ENCODE measurements around the gene AFF3. TPM values are rescaled to one million over a fixed set of nuclear protein-coding genes. Genes with fewer than 3 reads are reported as not detected.

The AFF3 gene
- total RNA-seq = 10 to 100 TPM in 2 of 10 donors, 1 to 10 TPM in 8; 4.0 to 16.9 (median 7.3) TPM
- polyA plus RNA-seq = 1 to 10 TPM in 1 of 2 donors, under 1 TPM in 1; 0.39 to 1.6 TPM
- long read RNA-seq, donor 1, partial matches to known transcripts = 0 of 2 reads
- long read RNA-seq, donor 1, other reads (novel, unspliced or antisense) = 2 of 2 reads
- long read RNA-seq, donor 2, partial matches to known transcripts = 1 of 5 reads
- long read RNA-seq, donor 2, other reads (novel, unspliced or antisense) = 4 of 5 reads
- long read RNA-seq, donor 3, partial matches to known transcripts = 0 of 2 reads
- long read RNA-seq, donor 3, other reads (novel, unspliced or antisense) = 2 of 2 reads

GRCh38 chr2:100142393-100142792, at the start of gene AFF3:
Gene AFF3 (minus strand): TSS chr2:100142590. CDS start chr2:100104454, 38,136 bp downstream.
- DNase-seq = peak in 1 of 2 donors; percentile 11

GRCh38 chr2:100189387-100189786, 47.0 kb upstream of the AFF3 start:
- TF ChIP-seq CTCF (IDR thresholded peaks at IDR 0.05) = no peak
- ATAC-seq (peak in 6 of 8 donors; percentile 38 to 59 (median 46)), DNase-seq (no peak)
- no peak overlapping the region for H3K27ac ChIP-seq
- no peak overlapping the region for H3K4me3 ChIP-seq
- intact Hi-C loops (cut with DNase I) = no loop called here
- H3K36me3 ChIP-seq = no peaks in the 10 kb centered on the region
- H3K27me3 ChIP-seq = no peaks in the 10 kb centered on the region
- H3K4me1 ChIP-seq = peaks cover 4 to 26% (median 15%) of the 10 kb centered on the region in 9 donors
- WGBS, 2 donors = 49 to 55% methylated on average over 6 of the region's 6 CpGs
- H3K9me3 ChIP-seq = no peaks in the 10 kb centered on the region

More at GRCh38 chr2:100142393-100142792, at the start of gene AFF3:
- no peaks in the 10 kb centered on the region for H3K27me3 ChIP-seq
- intact Hi-C loops (cut with DNase I) = no loop called here
- no peaks in the 10 kb centered on the region for H3K4me1 ChIP-seq
- TF ChIP-seq CTCF (IDR thresholded peaks at IDR 0.05) = no peak
- peak in 3 of 8 donors; percentile 28 to 46 (median 39) for ATAC-seq
- H3K4me3 ChIP-seq = peak within 1 kb of the TSS in 1 of 10 donors; percentile 0
- 84 to 86% methylated on average over 11 of the region's 11 CpGs for WGBS, 2 donors
- H3K27ac ChIP-seq = no peak within 1 kb of the TSS
- no peaks in the 10 kb centered on the region for H3K36me3 ChIP-seq
- H3K9me3 ChIP-seq = no peaks in the 10 kb centered on the region

GRCh38 chr2:100188326-100188725, 45.9 kb upstream of the AFF3 start:
- Histone ChIP-seq H3K4me1 (peaks cover 4 to 23% (median 11%) of the 10 kb centered on the region in 9 donors), H3K9me3 (no peaks in the 10 kb centered on the region), H3K36me3 (no peaks in the 10 kb centered on the region), H3K27ac (no peak overlapping the region), H3K4me3 (no peak overlapping the region), H3K27me3 (no peaks in the 10 kb centered on the region)
- ATAC-seq (no peak), DNase-seq (no peak)
- intact Hi-C loops (cut with DNase I) = no loop called here
- 92 to 93% methylated on average over 2 of the region's 2 CpGs for WGBS, 2 donors
- TF ChIP-seq CTCF (IDR thresholded peaks at IDR 0.05) = no peak

GRCh38 chr2:100186126-100186525, 43.7 kb upstream of the AFF3 start:
- Histone ChIP-seq H3K36me3 (no peaks in the 10 kb centered on the region), H3K4me1 (peaks cover 0 to 18% (median 5%) of the 10 kb centered on the region in 9 donors), H3K27ac (no peak overlapping the region), H3K9me3 (no peaks in the 10 kb centered on the region), H3K4me3 (no peak overlapping the region), H3K27me3 (no peaks in the 10 kb centered on the region)
- 90% methylated on average over 8 of the region's 8 CpGs for WGBS, 2 donors
- DNase-seq (no peak), ATAC-seq (no peak)
- TF ChIP-seq CTCF (IDR thresholded peaks at IDR 0.05) = no peak
- intact Hi-C loops (cut with DNase I) = no loop called here
